ENCODE data around the gene RFC1.
"Not testable (repeated sequence)": the region's sequence is repeated elsewhere in the genome, so short reads cannot be mapped to it uniquely, and the experiment has no call there.

RFC1 gene

DNA sequence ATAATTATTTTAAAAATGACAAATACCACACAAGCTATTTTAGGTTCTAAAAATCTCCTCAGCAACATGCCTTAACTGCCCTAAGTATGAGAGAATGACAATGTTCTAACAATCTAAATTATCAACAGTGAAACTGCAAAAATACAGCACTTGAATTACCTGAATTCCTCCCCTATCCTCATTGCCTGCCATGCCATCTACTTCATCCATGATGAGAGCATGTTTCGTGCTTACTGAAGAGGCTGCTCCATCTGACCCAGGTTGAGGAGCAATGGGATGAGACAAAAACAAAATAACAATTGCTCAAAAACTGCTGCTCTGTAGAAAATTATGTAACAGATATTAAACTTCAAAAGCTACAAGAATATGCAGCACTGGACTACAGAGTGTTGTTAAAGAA, 63.3 kb downstream of the RFC1 start:
- DNase-seq: no peak

DNA sequence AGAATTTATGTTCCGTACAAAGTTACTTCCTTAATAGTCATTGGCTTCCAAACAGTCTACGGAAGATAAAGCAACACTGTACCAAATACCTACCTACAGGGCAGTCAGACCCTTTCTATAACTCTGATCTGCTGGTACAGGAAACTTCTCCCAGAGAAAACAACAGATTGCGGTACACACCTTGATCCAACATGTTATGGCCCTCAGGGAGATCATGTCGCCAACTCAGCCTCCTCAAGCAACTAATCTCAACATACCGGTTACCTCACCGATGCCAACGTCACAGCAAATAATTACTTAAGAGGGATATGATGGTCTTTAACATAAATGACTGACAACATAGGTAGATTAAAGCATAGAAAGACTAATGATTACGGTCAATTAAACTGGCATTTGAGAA, 70.4 kb downstream of the RFC1 start:
- no peak for DNase-seq

DNA sequence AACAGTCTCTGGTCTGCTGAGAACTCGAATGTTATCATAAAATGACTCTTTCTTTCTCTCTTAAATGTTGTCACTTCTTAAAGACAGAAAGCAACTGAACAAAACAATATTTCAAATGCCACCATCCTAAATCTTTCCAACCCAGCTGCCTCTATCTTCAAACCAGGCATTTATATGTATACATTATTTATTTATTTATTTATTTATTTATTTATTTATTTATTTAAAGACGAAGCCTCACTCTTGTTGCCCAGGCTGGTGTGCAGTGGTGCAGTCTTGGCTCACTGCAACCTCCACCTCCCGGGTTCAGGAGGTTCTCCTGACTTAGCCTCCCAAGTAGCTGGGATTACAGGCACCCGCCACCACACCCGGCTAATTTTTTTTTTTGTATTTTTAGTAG, 73.7 kb downstream of the RFC1 start:
- not testable (repeated sequence) for DNase-seq

DNA sequence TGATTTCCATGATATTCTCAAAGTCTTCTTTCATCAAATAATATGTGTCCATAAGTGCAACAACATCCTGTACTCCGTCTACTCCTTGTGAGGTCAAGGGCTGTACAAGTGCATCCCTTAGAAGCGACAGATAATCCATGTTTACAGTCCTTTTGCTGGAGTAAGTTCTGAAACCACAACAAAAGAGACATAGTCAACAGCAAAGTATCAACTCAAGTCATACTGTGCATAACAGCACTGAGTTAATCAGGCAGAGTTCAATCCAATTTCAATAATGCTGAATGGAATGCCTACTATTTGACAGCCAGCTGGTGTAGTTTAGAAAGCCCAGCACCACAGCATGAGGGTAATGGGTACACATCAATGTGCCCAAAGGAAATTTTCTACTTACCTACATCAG, 74.5 kb downstream of the RFC1 start:
- no peak for DNase-seq

DNA sequence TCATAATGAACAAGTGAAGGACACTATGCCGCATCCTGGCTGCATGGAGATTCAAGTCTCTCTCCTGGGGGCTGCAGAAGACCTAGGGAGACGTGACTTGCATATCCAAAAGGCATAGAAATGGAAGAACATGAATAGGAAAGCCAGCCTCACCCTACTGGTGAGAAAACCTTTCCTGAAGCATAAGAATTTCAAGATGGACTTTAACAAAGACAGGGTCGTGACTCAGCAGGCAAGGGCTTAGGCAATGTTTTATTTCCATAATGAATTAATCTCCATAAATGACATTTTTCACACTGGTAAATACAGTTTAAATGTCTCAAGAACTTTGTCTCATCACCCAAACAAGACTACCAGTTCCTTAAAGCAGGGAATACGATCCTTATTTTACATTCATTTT, 78.9 kb downstream of the RFC1 start:
- no peak for DNase-seq

DNA sequence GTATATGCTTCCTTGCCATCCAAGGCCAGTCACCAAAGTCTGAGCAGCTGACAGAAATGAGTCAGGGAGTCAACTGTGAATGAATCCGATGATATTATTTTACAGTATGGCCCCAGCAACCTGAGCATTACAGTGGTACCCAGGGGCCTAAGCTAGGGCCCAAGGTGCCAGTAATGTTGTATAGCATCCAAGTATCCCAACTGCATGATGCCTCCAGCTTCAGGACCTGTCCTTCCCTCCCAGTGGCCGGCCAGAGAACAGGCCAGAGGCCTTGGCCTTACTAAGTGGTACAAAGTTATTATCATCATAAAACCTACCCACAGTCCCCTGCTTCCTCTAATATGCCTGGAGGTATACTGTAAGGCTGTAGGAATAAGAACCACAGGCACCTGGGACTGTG, 79.9 kb downstream of the RFC1 start:
- no peak for DNase-seq

DNA sequence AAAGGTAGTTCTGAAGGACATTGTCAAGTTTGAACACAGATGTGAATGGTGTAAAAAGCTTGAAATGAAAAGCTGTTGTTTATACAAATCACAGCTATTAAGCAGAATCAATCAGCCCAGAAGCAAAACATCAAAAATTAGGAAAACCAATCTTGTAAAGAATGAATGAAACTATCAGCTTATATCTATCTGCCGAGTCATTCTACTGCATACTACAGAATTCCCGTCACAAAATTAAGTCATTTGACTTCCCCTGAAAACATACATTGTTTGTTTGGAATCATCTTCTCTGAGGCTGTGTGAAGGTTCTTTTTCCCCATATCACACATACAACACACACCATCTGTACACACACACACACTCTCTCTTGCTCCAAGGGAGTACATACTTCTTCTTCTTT, 80.3 kb downstream of the RFC1 start:
- DNase-seq: no peak

DNA sequence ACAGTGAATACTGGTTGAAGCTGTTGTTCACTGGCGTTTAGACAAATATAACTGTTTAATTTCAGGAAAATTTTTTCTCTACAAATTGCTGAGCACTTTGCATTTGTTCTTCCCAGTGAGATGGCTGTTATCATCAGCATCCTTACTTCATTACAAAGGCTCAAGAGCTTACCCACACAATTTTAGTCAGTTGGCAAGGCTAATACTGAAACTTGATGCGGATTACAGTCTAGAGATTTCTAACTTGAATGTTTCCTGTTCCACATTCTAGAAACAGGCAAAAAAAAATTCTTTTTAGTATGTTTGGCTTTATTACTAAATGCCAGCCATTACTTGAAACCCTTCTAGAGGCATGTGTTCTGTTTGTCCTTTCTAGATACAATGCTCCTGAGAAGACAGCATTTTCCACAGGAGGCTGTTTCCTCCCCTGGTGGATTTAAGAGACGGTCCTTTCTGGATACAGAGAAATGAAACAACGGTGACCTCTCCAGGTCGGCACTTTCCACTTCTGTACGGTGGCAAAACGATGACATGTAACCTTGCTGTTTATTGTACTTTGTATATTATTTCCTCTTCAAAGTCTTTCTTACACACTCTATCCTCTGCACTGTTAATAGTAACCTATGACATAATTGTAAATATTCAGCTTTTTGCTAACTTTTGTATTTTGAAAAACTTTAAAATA, 80.9 kb downstream of the RFC1 start:
- DNase-seq: no peak

DNA sequence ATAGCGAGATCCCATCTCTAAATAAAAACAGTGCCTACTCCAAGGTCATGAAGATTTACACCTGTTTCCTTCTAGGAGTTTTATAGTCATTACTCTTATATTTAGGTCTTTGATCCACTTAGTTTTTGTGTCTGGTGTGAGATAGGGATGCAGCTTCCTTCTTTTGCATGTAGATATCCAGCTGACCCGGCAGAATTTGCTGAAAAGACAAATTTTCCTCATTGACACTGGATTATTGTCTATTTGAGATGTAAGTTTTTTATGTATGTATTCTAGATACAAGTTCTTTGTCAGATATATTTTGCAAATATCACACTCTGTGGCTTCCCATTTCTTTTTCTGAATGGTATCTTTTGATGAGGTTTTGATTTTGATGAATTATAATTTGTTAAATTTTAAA, 85.4 kb downstream of the RFC1 start:
- no peak for DNase-seq

DNA sequence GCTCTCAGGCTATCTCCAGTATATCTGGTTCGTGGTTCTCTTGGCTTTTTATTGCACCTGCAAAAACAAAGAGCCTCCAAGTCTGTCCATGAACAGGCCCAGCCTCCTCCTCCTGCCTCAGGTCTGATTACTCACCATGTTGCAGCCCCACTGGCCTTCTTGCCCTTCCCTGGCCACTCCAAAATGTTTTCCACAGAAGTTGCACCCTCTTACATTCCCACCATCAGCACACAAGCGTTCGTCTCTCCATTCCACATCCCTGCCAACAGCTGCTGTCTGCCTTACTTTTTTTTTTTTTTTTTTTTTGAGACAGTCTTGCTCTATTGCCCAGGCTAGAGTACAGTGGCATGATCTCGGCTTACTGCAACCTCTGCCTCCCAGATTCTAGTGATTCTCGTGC, 86.7 kb downstream of the RFC1 start:
- no peak for DNase-seq

DNA sequence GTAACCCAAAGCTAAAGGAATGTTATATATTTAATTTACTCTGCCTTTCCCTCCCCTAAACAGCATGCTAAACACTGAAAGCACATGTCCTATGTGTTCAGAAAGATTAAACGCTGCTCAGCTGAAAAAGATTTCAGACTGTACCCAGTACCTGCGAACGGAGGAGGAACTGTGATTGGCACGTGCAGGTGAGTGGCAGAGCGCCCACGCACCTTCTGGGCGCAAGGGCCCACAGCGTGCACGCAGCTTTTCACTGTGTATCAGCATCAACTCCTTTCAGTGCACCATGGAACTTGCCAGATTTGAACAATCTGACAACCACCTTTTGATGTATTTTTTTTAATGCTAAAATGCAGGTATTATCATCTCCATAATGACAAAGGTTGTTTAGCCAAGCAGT, 87.7 kb downstream of the RFC1 start:
- no peak for DNase-seq

DNA sequence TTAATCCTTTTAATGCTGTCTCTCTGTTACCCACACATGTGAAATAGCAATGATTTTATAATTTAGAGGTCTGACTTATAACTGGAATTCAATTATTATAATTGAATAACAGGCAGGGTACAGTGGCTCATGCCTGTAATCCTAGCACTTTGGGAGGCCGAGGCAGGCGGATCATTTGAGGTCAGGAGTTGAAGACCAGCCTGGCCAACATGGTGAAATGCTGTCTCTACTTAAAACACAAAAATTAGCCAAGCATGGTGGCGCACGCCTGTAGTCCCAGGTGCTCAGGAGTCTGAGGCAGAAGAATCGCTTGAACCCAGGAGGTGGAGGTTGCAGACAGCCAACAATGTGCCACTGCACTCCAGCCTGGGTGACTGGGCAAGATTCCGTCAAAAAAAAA, 88.5 kb downstream of the RFC1 start:
- DNase-seq: not testable (repeated sequence)

DNA sequence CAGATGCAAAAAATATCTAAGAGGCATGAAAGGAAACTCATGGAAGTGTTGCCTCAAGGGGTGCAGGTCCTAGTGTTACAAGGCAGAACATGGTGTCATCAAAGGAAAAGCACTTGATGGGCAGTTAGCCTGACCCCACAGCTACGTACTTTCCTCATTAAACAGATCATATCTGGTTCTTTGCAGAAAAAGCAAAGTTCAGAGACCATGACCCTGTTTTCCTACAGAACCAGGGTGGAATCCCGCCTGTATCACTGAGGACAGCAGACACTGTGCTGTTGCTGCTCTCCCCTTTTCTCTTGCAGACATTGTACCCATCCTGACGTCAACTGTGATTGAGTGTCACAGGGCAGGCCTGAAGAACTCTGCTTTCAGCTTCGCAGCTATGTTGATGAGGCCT, 91.7 kb downstream of the RFC1 start:
- DNase-seq: no peak

DNA sequence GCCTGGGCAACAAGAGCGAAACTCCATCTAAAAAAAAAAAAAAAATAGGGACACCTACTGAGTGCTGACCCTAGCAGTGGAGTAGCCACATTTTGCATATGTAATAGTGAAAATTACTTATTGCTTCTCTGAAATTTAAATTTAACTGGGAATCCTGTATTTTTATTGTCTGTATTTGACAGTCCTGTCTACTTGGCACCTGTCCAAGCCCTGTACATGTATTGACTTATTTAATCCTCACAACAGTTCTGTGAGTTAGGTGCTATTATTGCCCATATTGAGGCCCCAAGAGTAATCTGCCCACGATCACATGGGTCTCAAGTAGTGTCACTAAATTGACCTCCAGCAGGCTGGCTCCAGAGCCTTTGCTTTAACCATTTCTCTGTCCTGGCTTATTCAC, 102.3 kb downstream of the RFC1 start:
- DNase-seq: no peak

DNA sequence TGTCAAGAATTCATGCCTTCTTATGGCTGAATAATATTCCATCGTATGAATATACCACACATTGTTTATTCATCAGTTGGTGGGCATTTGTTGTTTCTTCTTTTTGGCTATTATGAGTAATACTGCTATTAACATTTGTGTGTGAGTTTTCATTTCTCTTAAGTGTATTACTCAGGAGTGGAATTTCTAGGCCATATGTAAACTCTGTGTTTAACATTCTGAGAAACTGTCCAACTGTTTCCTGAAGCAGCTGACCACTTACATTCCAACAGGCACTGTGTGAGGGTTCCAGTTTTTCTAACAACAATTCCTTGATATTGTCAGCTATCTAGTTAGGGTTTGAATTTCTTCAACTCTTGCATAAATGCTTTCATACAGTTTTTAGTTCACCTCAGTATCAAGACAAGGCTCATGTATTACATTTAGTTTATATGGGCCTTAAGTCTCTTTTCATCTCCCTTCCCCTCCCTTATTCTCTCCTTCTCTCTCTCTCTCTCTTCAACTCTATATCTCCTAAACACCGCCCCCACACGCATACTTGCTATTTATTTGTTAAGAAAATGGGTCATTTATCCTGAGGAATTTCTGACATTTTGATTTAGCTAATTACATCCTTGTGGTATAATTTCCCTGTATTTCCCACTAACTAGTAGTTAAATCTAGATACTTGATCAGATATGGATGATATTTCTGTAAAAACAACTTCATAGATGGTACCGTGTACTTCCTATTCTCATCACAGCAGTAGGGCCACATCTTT, 106.4 kb downstream of the RFC1 start:
- DNase-seq: no peak

DNA sequence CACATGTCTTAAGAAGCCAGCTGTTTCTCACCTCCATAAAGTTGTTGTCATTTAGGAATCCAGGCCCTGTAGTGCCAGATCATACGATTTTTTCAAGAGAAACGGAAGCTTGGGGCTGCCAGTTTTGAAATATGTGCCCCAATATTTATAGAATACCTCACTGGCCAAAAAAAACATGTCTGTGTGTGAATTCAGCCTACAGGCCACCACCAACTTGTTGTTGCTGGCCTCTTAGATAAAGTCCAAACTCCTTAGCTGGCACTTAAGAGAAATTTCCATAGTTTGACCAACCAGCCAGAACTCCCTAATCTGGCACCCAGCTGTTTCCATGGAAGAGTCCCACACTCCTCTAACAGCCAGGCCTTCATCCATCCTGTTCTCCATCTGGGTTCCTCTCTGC, 109.7 kb downstream of the RFC1 start:
- no peak for DNase-seq

DNA sequence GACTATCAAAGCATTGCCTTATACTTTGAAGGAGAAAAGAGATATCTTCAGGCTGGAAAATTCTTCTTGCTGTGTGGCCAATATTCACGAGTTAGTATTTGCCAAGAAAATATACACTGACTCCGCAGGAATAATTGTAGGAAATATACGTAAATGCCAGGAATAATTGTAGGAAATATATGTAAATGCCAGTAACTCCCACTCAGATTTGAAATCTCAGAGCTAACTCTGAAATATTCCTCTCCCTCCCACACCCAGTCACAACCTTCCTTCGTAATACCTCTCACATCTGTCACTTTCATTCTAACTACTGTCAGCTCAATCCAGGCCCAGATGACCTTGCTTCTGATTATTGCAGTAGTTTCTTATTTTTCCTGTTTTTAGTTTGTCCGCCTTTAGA, 110.3 kb downstream of the RFC1 start:
- no peak for DNase-seq

DNA sequence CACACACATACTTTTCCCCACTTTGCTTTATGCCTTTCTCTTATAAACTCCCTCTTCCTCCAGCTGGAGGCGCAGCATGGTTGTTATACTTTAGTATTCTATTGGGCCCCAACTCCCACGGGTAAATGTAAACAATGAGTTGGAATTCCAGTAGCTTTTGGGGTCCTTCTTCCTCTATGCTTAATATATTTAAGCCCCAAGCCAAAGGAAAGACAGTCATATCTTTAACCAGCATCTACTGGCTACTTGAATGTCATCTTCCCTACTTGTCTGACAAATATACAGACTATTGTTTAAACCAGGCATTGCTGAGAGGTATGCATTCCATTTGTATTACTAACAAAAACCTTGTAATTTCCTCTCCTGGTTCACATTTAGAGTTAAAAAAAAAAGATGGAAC, 110.9 kb downstream of the RFC1 start:
- no peak for DNase-seq

DNA sequence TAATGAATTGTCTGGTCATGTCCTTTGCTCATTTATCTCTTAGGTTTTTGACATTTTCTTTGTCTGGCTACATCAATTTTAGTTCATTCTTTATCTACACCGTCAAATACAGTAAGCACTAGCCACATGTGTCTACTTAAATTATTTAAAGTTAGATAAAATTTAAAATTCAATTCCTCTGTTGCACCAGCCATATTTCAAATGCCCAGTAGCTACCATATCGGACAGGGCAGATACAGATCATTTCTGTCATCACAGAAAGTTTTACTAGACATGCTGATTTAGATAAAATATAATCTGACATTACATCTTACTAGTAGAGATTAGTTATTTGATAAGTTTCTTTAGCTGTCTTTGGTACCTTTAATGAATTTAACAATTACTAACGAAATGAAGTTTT, 122.7 kb downstream of the RFC1 start:
- DNase-seq: no peak

Data from left hindlimb (tissue), 1 donor.